ENCODE results near the gene IQCF6.

DNA sequence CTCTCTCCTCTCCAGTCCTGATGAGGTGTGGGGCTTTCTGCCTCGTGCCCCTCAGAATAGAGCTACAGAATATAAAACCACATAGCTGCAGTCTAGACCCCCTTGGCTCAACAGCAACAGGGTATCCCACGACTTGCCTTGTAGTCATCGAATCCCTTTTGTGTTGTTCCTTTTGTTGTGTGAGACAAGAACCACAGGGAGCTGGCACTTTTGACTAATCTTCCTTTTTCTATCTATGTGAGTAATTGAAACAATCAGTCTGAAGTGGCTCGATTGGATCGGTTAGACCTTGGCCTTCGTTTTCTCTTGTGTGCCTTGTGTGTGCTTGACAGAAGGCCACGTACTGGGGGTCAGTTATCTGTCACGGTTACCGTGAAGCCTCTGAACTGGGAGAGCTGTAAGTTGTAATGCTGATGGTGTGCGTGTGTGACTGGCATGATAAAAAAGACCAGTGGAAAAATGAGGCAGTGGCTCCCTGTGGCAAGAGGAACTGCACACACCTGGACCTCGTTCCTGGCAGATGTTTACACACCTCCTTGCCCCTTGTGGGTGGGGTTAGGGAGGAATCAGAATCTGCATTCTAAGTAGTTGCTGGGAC is 23.2 kb upstream of the IQCF6 start:
- TF ChIP-seq, protein P1, sequence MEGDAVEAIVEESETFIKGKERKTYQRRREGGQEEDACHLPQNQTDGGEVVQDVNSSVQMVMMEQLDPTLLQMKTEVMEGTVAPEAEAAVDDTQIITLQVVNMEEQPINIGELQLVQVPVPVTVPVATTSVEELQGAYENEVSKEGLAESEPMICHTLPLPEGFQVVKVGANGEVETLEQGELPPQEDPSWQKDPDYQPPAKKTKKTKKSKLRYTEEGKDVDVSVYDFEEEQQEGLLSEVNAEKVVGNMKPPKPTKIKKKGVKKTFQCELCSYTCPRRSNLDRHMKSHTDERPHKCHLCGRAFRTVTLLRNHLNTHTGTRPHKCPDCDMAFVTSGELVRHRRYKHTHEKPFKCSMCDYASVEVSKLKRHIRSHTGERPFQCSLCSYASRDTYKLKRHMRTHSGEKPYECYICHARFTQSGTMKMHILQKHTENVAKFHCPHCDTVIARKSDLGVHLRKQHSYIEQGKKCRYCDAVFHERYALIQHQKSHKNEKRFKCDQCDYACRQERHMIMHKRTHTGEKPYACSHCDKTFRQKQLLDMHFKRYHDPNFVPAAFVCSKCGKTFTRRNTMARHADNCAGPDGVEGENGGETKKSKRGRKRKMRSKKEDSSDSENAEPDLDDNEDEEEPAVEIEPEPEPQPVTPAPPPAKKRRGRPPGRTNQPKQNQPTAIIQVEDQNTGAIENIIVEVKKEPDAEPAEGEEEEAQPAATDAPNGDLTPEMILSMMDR (IDR thresholded peaks at IDR 0.05) = no peak
- no peak for TF ChIP-seq POLR2A (IDR thresholded peaks at IDR 0.05)
